ENCODE results near the gene ACOT6.
"Not testable (repeated sequence)": the region's sequence is repeated elsewhere in the genome, so short reads cannot be mapped to it uniquely, and the experiment has no call there.

The ACOT6 gene

GRCh38 chr14:73602994-73603393 is 9.3 kb upstream of the ACOT6 start:
- no peak for ATAC-seq

- ATAC-seq, result no peak
Measured at GRCh38 chr14:73606271-73606670, 6.0 kb upstream of the ACOT6 start.

- ATAC-seq, result no peak
Measured at GRCh38 chr14:73607241-73607640, 5.1 kb upstream of the ACOT6 start.

- ATAC-seq, result no peak
Measured at GRCh38 chr14:73610687-73611086, 1.6 kb upstream of the ACOT6 start.

- peak in 1 of 2 donors; percentile 3 for ATAC-seq
Measured at GRCh38 chr14:73613046-73613383, 698 bp downstream of the ACOT6 start.

- ATAC-seq, result no peak
Measured at GRCh38 chr14:73613419-73613963, 1.2 kb downstream of the ACOT6 start.

GRCh38 chr14:73616831-73617230 is 4.5 kb downstream of the ACOT6 start:
- ATAC-seq, result no peak

- ATAC-seq, result no peak
Measured at GRCh38 chr14:73619524-73619923, 7.2 kb downstream of the ACOT6 start.

GRCh38 chr14:73620268-73620667 is 8.0 kb downstream of the ACOT6 start:
- no peak for ATAC-seq

GRCh38 chr14:73623504-73624054 is 11.3 kb downstream of the ACOT6 start:
- ATAC-seq, result no peak

- ATAC-seq, result no peak
Measured at GRCh38 chr14:73625706-73626105, 13.4 kb downstream of the ACOT6 start.

- no peak for ATAC-seq
Measured at GRCh38 chr14:73627151-73627558, 14.8 kb downstream of the ACOT6 start.

- no peak for ATAC-seq
Measured at GRCh38 chr14:73630009-73630780, 17.9 kb downstream of the ACOT6 start.

GRCh38 chr14:73633116-73634010 is 21.0 kb downstream of the ACOT6 start:
- ATAC-seq, result peak; percentile 74 to 77

- no peak for ATAC-seq
Measured at GRCh38 chr14:73634011-73634833, 21.9 kb downstream of the ACOT6 start.

GRCh38 chr14:73636355-73636754 is 24.0 kb downstream of the ACOT6 start:
- ATAC-seq, result not testable (repeated sequence)

GRCh38 chr14:73637830-73638229 is 25.5 kb downstream of the ACOT6 start:
- ATAC-seq, result no peak

GRCh38 chr14:73640796-73641365 is 28.6 kb downstream of the ACOT6 start:
- ATAC-seq, result no peak

GRCh38 chr14:73644531-73645247 is 32.4 kb downstream of the ACOT6 start, which contains the start of gene DNAL1:
Gene DNAL1 (plus strand): TSS chr14:73644986. CDS start chr14:73645040, 54 bp downstream.
- peak; percentile 100 for ATAC-seq

- ATAC-seq, result no peak
Measured at GRCh38 chr14:73645248-73645610, 32.9 kb downstream of the ACOT6 start.

- ATAC-seq, result no peak
Measured at GRCh38 chr14:73651005-73651404, 38.7 kb downstream of the ACOT6 start.
